ENCODE measurements around the gene MEIS2.
A peak's percentile ranks its signal among the peaks of the same experiment; 100 is the strongest.

MEIS2 gene

GRCh38 chr15:36883713-36884517, 216.4 kb downstream of the MEIS2 start:
- H3K4me3 ChIP-seq (replicated peaks in 1 of 2; ENCODE audit: low read depth in 2 of 2, low read length in 2 of 2) = peak overlapping the region; percentile 16 to 29

GRCh38 chr15:36882487-36883131, 217.7 kb downstream of the MEIS2 start:
- DNase-seq (ENCODE audit: low read depth in 2 of 2) = peak in 1 of 2 donors; percentile 8
- no peak for TF ChIP-seq CTCF (IDR thresholded peaks at IDR 0.05; ENCODE audit: low read depth, low read length)
- peak overlapping the region; percentile 20 to 31 for H3K4me3 ChIP-seq (replicated peaks in 1 of 2; ENCODE audit: low read depth in 2 of 2, low read length in 2 of 2)

More at GRCh38 chr15:36883713-36884517, 216.4 kb downstream of the MEIS2 start:
- DNase-seq (ENCODE audit: low read depth in 2 of 2) = peak; percentile 91 to 95
- TF ChIP-seq CTCF (IDR thresholded peaks at IDR 0.05; ENCODE audit: low read depth, low read length) = peak; percentile 87

GRCh38 chr15:36882056-36882455, 218.3 kb downstream of the MEIS2 start:
- no peak overlapping the region for H3K4me3 ChIP-seq (replicated peaks in 1 of 2; ENCODE audit: low read depth in 2 of 2, low read length in 2 of 2)
- TF ChIP-seq CTCF (IDR thresholded peaks at IDR 0.05; ENCODE audit: low read depth, low read length) = no peak
- no peak for DNase-seq (ENCODE audit: low read depth in 2 of 2)

GRCh38 chr15:36881516-36881915, 218.8 kb downstream of the MEIS2 start:
- H3K4me3 ChIP-seq (replicated peaks in 1 of 2; ENCODE audit: low read depth in 2 of 2, low read length in 2 of 2) = no peak overlapping the region
- DNase-seq (ENCODE audit: low read depth in 2 of 2) = no peak
- no peak for TF ChIP-seq CTCF (IDR thresholded peaks at IDR 0.05; ENCODE audit: low read depth, low read length)

GRCh38 chr15:36880913-36881460, 219.4 kb downstream of the MEIS2 start:
- TF ChIP-seq CTCF (IDR thresholded peaks at IDR 0.05; ENCODE audit: low read depth, low read length) = no peak
- no peak for DNase-seq (ENCODE audit: low read depth in 2 of 2)
- H3K4me3 ChIP-seq (replicated peaks in 1 of 2; ENCODE audit: low read depth in 2 of 2, low read length in 2 of 2) = no peak overlapping the region

GRCh38 chr15:36880224-36880912, 220.0 kb downstream of the MEIS2 start:
- DNase-seq (ENCODE audit: low read depth in 2 of 2) = no peak
- H3K4me3 ChIP-seq (replicated peaks in 1 of 2; ENCODE audit: low read depth in 2 of 2, low read length in 2 of 2) = no peak overlapping the region
- no peak for TF ChIP-seq CTCF (IDR thresholded peaks at IDR 0.05; ENCODE audit: low read depth, low read length)
